GM21723 (cell line): ENCODE measurements around the gene PCYT2.

ENCODE experiments used
- ATAC-seq: cut with Tn5 transposase; IDR thresholded peaks from one replicate; pipeline ENCODE4 v1.9.1; 2021; ENCODE audit warnings: mild to moderate bottlenecking, moderate library complexity; ENCODE audit not compliant: unreplicated experiment

Gene PCYT2

DNA sequence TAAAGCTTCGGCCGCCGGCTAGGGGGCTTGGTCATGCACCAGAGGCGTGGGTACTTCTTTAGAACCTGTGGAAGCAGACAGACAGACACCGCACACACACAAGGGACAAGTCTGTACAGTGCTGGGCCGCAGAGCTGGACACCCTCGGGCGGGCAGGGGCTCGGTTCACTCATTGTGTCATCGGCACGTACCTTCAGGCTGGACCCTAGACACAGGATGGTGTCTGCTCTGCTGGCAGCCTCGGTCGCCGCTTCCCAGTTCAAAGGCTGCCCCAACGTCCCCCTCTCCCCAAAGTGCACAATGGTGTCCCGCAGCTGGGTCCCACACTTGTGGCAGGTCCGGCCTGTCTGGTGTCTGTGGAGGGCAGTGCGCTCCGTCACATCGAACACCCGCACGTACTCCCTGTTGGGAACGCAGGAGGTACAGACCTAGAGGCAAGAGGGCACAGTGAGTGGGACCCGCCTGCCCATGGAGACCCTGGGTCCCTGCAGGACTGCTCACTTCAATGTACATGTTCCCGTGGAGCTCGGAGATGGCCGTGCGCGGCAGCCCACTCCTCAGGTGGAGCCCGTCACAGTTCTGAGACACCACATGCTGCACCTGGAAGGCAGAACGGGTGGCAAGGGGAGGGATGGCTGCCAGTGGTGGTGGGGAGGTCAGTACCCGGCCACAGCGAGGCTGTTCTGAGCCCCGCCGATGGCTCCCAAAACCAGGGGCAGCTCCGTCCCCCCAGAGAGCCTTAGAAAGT is 3.1 kb upstream of the PCYT2 start:
- ATAC-seq: no peak

DNA sequence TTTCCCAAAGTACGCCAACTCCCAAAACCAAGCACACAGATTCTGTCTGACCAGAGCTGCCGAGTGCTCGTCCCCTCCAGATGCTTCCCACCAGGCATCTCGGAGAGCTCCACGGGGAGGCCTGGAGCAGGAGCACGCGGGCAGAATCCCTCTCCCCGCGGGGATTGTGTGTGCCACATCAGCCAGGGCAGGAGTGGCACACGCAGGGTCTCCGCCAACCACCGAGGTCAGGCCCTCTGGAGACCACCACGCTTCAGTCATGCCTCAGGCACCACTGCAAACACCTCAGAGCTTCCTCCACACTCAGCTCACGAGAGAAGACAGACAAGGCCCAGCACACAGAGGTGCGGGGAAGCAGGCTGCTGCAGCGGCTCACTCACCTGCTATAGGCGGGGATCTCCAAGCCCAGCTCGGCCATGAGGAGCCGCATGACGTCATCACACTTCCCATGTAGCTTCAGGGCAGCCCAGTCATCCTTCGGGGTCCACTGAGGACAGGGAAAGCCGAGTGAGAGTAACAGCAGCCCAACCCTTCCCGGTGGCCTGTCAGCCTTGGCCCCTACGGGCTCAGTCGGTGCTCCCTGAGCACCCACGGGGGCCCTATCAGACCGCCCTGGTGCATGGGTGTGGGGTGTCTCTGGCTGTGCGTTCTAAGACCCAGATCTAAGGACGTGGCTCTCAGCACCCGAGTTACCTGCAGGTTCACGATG is 2.3 kb upstream of the PCYT2 start:
- ATAC-seq: no peak

GRCh38 chr17:81912441-81913309 is 1.5 kb upstream of the PCYT2 start:
- no peak for ATAC-seq

DNA sequence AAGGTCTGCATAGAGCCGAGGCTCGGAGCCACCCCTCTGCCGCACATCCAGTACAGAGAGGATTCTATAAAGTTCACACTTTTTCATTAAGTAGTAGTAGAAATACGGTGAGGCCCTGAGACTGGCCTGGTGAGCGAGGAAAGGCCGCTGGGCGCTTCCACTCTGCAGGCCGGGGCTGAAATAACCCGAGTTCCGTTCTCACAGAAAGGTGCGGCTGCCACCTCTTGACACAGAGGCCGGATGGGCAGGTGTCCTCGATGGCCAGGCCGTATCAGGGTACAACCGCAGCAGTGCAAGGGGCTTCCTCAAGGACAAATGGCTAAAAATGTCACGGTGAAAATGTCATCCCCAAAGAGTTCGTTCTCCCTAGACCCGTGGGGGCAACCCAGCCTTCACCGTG is 770 bp upstream of the PCYT2 start:
- ATAC-seq: no peak

GRCh38 chr17:81910840-81911276 is 341 bp downstream of the PCYT2 start:
- peak; percentile 31 for ATAC-seq

DNA sequence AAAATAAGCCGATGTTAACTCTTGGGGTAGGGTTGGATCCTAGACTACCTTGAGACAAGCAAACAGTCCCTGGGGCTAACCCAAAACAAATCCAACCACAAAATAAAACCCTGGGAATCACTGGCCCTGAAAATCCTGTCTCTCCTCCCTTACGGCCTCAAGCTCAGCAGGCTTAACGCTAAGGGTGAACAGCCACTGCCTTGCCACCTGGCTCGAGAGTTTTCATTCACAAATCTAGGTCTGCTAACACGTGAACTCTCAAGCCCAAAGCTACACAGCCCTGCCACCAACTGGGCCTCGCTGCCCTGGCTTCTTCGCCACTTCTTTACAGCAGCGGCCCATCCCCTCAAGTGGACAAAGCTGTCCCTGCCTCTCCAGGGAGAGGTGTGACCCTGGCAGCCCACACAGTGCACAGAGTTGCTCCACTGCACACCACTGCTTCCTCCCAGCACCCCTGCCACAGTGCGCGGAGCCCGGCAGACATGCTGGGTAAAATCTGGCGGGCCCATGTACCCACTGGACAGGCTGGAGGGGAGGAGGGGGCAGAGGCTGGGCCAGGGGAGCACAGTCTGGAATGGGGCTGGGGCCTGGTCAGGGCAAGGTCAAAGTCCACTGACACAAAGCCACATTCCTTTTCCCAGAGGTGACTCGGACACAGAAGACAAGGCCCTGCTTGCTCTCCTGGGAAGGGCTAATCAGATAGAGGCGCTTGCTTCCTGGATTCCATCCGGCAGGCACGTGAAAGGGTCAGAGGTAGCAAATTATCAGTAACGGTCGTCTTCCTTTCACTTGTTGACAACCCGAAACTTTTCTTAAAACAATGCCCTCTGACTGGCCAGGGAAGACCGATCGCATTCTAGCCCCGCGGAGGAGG is 996 bp downstream of the PCYT2 start:
- ATAC-seq: no peak

GRCh38 chr17:81909231-81909630 is 2.0 kb downstream of the PCYT2 start:
- no peak for ATAC-seq

GRCh38 chr17:81908793-81909192 is 2.4 kb downstream of the PCYT2 start:
- ATAC-seq: no peak

GRCh38 chr17:81907219-81908145 is 3.7 kb downstream of the PCYT2 start:
- no peak for ATAC-seq

- ATAC-seq: no peak
Measured at GRCh38 chr17:81906476-81907218, 4.6 kb downstream of the PCYT2 start.

GRCh38 chr17:81905993-81906392 is 5.2 kb downstream of the PCYT2 start:
- no peak for ATAC-seq

DNA sequence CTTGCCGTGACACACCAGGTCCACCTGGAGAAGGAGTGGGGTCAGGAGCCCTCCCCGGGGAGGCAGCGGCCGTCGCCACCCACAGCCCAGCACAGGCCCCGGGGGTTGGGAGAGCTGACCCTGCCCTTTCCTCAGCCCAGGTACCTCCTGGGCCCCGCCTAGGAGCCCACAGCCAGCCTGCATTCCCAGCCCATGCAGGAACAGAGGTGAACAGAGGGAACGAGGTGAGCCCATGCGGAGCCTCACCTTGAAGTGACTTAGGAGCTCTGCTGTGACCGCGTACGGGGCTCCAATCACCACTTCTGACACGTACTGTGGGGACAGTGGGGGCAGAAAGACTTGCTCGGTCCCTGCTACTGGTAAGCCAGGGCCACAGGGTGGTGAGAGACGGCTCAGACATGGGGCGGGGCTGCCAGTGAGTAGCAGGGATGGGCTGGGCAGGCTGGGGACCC is 5.7 kb downstream of the PCYT2 start:
- no peak for ATAC-seq

GRCh38 chr17:81904600-81905423 is 6.4 kb downstream of the PCYT2 start:
- ATAC-seq: no peak

- no peak for ATAC-seq
Measured at GRCh38 chr17:81903896-81904599, 7.2 kb downstream of the PCYT2 start.

GRCh38 chr17:81903415-81903831 is 7.8 kb downstream of the PCYT2 start:
- no peak for ATAC-seq

DNA sequence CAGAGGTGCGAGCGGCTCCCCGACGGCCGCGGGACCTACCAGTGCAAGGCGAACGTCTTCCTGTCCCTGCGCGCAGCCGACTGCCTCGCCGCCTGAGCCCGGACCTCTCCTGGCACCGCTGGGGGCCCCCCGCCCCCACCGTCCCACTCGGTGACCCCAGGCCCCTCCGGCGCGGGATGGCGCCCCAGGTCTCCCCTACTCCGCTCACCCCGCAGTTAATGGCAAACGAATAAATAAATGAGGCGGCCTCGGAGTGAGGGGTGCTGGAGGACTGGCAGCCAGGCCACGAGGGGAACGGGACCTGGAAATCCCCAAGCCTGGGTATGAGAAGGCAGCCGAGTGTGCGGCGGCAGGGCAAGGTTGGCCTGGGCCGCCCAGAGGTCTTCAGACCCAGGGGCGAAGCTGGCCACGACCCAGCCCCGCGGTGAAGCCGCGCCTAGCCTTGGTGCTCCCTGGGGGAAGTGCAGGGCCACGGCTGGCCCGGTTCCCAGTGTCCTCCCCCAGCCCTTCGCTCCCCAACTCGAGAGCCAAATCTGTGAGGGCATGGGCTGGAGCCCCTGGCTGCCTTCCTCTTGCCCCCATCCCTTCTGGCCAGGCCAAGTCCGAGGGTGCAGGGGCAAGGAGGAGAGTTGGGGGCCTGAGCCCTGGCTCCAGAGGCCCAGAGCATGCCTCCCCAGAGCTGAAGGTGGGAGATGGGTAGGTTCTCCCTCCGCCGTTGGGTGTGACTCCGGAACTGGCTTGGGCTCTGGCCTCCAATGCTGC is 8.4 kb downstream of the PCYT2 start:
- ATAC-seq: no peak
